Naive B cell (primary cell): Measurements from ENCODE around the gene GABRA5. TPM values are rescaled to one million over a fixed set of nuclear protein-coding genes. Genes with fewer than 3 reads are reported as not detected.

ENCODE experiments used
- ATAC-seq, 2 donors: fragments of 150-1000 bp; cut with Tn5 transposase; 2 replicates each; pipeline ENCODE4 v1.10.0; 2021; ENCODE audit warnings: low read depth in 2 of 2, mild to moderate bottlenecking in 2 of 2, moderate library complexity in 2 of 2
- DNase-seq: peaks from one replicate; pipeline ENCODE4 v3.0.0; 2022
- H3K27ac Mint-ChIP-seq, 6 donors: one replicate each; pipeline ENCODE4 v1.8.0; 2020 to 2022; ENCODE audit warnings: mild to moderate bottlenecking in 6 of 6, mixed read lengths in 6 of 6, moderate library complexity in 5 of 6, inconsistent platforms in 2 of 6
- H3K27me3 Mint-ChIP-seq, 3 donors: one replicate each; pipeline ENCODE4 v1.8.0; 2021 to 2022; ENCODE audit warnings: mixed read lengths in 3 of 3, mild to moderate bottlenecking in 1 of 3
- H3K36me3 Mint-ChIP-seq, 2 donors: one replicate each; pipeline ENCODE4 v1.8.0; 2020 to 2022; ENCODE audit warnings: mixed read lengths in 2 of 2, inconsistent platforms in 1 of 2, mild to moderate bottlenecking in 1 of 2
- H3K4me1 Mint-ChIP-seq, 3 donors: one replicate each; pipeline ENCODE4 v1.8.0; 2020 to 2022; ENCODE audit warnings: mixed read lengths in 3 of 3, inconsistent platforms in 1 of 3, mild to moderate bottlenecking in 1 of 3, moderate library complexity in 1 of 3
- H3K4me3 Mint-ChIP-seq, 8 donors: one replicate each; pipeline ENCODE4 v1.8.0; 2020 to 2022; ENCODE audit warnings: mild to moderate bottlenecking in 8 of 8, mixed read lengths in 8 of 8, moderate library complexity in 8 of 8, inconsistent platforms in 2 of 8
- H3K9me3 Mint-ChIP-seq, 7 donors: one replicate each; pipeline ENCODE4 v1.8.0; 2020 to 2022; ENCODE audit warnings: mixed read lengths in 7 of 7, mild to moderate bottlenecking in 5 of 7, inconsistent platforms in 2 of 7, moderate library complexity in 1 of 7
- polyA plus RNA-seq, 6 donors: library from polyadenylated mRNA; unstranded; fragments of 300-500 nt; fragmentation: Illumina TruSeq; gene quantifications; one replicate each; pipeline ENCODE4 v1.2.3, GENCODE V29; 2021; ENCODE audit warnings: low read depth in 6 of 6

The GABRA5 gene
- polyA plus RNA-seq, 6 donors from 2014 or later = not detected

DNA sequence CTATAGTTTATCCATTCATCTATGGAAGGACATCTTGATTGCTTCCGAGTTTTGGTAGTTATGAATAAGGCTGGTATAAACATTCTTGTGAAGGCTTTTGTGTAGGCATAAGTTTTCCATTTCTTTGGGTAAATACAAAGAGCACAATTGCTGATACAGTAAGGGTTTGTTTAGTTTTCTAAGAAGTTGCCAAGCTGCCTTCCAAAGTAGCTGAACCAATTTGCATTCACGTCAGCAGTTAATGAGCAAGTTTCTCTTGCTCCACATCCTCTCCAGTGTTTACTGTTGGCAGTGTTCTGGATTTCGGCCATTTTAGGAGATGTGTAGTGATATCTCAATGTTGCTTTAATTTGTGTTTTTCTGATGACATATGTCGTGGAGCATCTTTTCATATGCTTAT, 34.2 kb downstream of the GABRA5 start:
- H3K4me1 Mint-ChIP-seq = no peaks in the 10 kb centered on the region
- peak overlapping the region in 1 of 6 donors; percentile 55 for H3K27ac Mint-ChIP-seq
- peaks cover 4 to 12% of the 10 kb centered on the region in 2 donors for H3K36me3 Mint-ChIP-seq
- ATAC-seq = no peak
- H3K9me3 Mint-ChIP-seq = peaks cover 22 to 76% (median 32%) of the 10 kb centered on the region in 7 donors
- peaks cover 0 to 4% (median 0%) of the 10 kb centered on the region in 3 donors for H3K27me3 Mint-ChIP-seq
- no peak overlapping the region for H3K4me3 Mint-ChIP-seq
- DNase-seq = no peak

DNA sequence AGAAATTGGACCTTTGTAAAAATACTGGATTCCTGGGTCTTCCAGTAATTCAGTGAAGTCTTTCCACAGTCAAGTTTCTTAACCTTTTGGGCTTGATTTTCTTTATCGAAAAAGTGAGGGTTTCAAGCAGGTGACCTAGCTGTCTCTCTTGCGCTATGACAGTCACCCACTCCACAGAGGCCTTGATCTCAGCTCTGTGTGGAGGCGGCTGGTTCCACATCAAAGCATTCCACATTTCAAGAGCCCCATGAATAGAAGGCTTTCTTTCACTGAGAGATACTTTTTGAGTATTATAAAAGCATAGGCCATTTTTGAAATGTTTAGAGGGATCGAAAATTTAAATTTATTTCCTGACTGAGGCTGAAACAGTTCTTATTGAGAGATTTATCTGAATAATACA, 43.9 kb downstream of the GABRA5 start:
- Mint-ChIP-seq H3K9me3 (peaks cover 5 to 18% (median 9%) of the 10 kb centered on the region in 7 donors), H3K36me3 (peaks cover 0 to 7% of the 10 kb centered on the region in 2 donors), H3K4me3 (peak overlapping the region in 1 of 8 donors; percentile 33), H3K27me3 (no peaks in the 10 kb centered on the region), H3K4me1 (no peaks in the 10 kb centered on the region), H3K27ac (no peak overlapping the region)
- ATAC-seq (no peak), DNase-seq (no peak)

DNA sequence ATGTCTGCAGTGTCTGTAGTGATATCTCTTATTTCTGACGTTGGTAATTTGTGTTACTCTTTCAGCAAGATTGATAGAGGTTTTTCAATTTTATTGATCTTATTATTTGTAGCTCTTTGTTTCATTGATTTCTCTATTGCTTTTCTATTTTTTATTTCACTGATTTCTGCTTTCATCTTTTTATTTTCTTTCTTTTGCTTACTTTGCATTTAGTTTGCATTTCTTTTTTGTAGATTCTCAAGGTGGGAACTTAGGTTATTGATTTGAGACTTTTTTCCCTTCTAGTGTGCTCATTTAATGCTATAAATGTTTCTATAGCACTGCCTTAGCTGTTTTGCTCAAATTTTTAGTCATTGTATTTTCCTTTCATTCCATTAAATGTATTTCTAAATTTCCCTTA, 54.6 kb downstream of the GABRA5 start:
- Mint-ChIP-seq H3K27me3 (no peaks in the 10 kb centered on the region), H3K9me3 (peaks cover 0 to 11% (median 7%) of the 10 kb centered on the region in 7 donors), H3K4me3 (no peak overlapping the region), H3K4me1 (no peaks in the 10 kb centered on the region), H3K27ac (no peak overlapping the region), H3K36me3 (no peaks in the 10 kb centered on the region)
- DNase-seq (no peak), ATAC-seq (no peak)

DNA sequence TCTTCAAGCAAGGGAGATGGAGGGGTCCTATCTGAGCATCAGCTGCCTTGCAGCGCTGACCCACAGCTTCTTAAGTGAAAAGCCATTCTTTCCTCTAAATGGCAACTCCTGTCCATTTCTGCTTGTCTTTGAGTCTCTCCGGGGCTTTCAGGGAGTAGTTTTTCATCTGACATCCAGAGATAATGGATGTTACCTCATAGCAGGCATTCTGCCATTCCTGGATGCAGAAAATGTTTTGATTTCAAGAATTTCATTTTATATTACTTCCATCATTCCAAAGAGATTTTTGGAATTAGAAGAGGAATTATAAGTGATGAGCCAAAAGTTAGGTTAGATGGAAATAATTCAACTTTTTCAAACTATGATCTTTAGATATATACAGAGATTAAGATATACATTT, 59.2 kb downstream of the GABRA5 start:
- H3K27ac Mint-ChIP-seq = no peak overlapping the region

DNA sequence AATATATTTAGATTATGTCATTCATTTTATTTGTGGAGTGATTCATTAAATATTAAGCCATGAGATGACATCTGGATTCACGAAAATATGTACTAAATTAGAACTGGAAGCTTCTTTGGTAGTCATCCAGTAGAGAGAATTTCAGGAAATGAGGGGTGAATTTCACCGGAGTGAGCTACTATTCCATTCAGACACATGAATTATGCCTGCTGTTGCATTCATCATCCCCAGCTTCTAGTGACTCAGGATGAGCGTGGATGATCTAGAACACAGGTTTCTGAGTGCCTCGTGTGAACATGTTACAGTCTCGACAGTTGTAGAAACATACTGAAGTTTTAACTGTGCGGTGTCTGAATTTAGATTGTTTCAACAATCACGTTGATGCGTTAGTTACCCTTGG, 61.2 kb downstream of the GABRA5 start:
- Mint-ChIP-seq H3K27ac (no peak overlapping the region), H3K9me3 (peaks cover 0 to 18% (median 2%) of the 10 kb centered on the region in 7 donors), H3K27me3 (no peaks in the 10 kb centered on the region), H3K36me3 (no peaks in the 10 kb centered on the region), H3K4me1 (no peaks in the 10 kb centered on the region), H3K4me3 (no peak overlapping the region)
- DNase-seq (no peak), ATAC-seq (no peak)

More for the DNA sequence above, 59.2 kb downstream of the GABRA5 start:
- H3K36me3 Mint-ChIP-seq = no peaks in the 10 kb centered on the region
- no peak for ATAC-seq
- no peak overlapping the region for H3K4me3 Mint-ChIP-seq
- H3K4me1 Mint-ChIP-seq = no peaks in the 10 kb centered on the region
- peaks cover 0 to 11% (median 0%) of the 10 kb centered on the region in 7 donors for H3K9me3 Mint-ChIP-seq
- no peak for DNase-seq
- no peaks in the 10 kb centered on the region for H3K27me3 Mint-ChIP-seq

DNA sequence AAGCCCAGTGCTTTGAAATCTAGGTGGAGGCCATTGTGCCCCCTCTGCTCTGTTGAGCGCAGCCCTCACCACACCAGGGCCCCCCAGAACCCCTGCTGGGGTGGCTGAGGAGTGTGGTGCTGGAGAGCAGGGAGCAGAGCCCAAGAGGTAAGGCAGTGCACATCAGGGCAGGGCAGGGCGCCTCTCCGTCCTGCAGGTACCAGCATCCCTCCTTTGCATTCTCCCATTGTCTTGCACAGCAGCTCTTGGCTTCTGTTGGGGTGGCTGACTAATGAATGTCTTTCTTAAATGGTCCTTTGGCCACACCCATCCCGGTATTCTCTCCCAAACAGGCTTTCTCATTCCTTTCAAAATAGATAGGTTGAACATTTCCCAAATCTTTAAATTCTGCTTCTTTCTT, 62.7 kb downstream of the GABRA5 start:
- ATAC-seq (no peak), DNase-seq (no peak)
- Mint-ChIP-seq H3K27ac (peak overlapping the region in 1 of 6 donors; percentile 36), H3K9me3 (peaks cover 0 to 20% (median 3%) of the 10 kb centered on the region in 7 donors), H3K36me3 (no peaks in the 10 kb centered on the region), H3K4me1 (no peaks in the 10 kb centered on the region), H3K27me3 (no peaks in the 10 kb centered on the region), H3K4me3 (no peak overlapping the region)

DNA sequence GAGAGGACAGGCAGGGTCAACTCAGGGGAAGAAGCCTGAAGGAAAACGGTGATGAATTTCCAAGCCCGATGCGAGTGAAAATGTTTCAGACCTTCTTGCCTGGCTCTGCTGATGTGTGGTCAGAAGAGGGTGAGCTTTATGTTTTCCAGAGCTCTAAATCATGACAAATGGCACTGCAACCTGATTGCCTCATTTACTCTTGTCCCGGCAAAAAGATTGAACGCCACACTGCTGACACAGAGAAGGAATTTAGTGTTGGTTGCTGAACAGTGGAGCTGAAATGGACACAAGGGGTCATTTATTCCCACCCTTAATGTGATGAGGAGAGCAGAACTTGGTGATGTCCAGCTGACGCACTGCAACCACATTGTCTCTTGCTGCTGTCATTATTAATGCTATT, 68.0 kb downstream of the GABRA5 start:
- DNase-seq (no peak), ATAC-seq (no peak)

DNA sequence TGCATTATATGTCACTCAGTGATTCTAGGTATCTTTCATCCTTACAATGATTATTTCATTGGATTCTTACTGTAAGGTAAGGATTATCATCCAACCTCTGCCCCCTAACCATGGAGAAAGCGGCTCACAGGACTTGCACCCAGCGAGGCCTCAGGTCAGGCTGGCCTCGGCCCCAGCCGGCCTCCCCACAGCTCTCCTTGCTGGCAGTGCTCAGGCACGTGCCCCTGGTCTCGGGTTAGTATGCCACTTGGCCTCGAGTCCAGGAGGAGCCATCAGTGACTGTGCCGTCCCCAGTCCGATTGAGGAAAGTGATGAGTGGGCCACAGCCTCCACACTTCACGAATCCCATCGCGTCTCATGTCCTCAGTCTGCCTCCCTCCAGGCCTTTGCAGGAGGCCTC, 68.5 kb downstream of the GABRA5 start:
- DNase-seq = no peak
- Mint-ChIP-seq H3K4me1 (no peaks in the 10 kb centered on the region), H3K4me3 (peak overlapping the region in 1 of 8 donors; percentile 9), H3K36me3 (no peaks in the 10 kb centered on the region), H3K27me3 (no peaks in the 10 kb centered on the region), H3K27ac (no peak overlapping the region), H3K9me3 (peaks cover 0 to 22% (median 3%) of the 10 kb centered on the region in 7 donors)
- ATAC-seq = no peak

More for the DNA sequence above, 68.0 kb downstream of the GABRA5 start:
- no peak overlapping the region for H3K4me3 Mint-ChIP-seq
- H3K27me3 Mint-ChIP-seq = no peaks in the 10 kb centered on the region
- H3K4me1 Mint-ChIP-seq = no peaks in the 10 kb centered on the region
- H3K36me3 Mint-ChIP-seq = no peaks in the 10 kb centered on the region
- H3K9me3 Mint-ChIP-seq = peaks cover 0 to 26% (median 3%) of the 10 kb centered on the region in 7 donors
- H3K27ac Mint-ChIP-seq = no peak overlapping the region

DNA sequence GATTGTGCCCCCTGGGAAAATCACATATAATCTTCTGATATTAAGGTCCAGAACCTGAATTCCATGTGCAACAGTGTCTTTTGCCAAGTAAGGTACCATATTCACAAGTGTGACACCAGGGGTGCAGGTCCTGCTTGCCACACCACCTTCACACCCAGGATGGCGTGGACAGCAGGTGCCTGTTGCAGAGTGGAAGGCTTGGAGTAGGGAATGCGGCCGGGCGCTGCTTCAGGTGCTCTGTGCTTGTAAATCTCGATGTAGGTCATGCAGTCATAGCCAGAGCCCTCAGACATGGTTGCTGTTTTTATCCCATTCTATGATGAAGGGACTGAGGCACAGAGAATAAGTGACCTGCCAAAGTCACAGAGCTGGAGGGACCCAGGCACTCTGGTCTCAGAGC, 69.6 kb downstream of the GABRA5 start:
- no peaks in the 10 kb centered on the region for H3K27me3 Mint-ChIP-seq
- ATAC-seq (no peak), DNase-seq (no peak)
- peak overlapping the region in 1 of 6 donors; percentile 47 for H3K27ac Mint-ChIP-seq
- no peak overlapping the region for H3K4me3 Mint-ChIP-seq
- peaks cover 0 to 20% (median 3%) of the 10 kb centered on the region in 7 donors for H3K9me3 Mint-ChIP-seq
- H3K4me1 Mint-ChIP-seq = no peaks in the 10 kb centered on the region
- H3K36me3 Mint-ChIP-seq = no peaks in the 10 kb centered on the region

DNA sequence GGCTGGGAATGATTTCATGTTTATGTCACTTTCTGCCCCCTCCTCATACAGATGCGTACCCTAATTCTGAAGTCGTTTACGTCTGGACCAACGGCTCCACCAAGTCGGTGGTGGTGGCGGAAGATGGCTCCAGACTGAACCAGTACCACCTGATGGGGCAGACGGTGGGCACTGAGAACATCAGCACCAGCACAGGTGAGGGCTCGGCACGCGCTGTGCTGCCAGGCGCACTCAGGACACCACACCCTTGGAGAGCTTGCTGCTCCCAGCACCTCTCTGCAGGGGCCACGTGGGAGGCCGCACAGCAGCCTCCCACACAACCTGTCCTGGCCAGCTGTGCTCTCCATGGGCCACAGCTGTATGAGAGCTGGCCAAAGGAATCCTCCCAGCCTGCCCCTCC, 70.3 kb downstream of the GABRA5 start:
- DNase-seq (no peak), ATAC-seq (no peak)
- no peaks in the 10 kb centered on the region for H3K4me1 Mint-ChIP-seq
- H3K36me3 Mint-ChIP-seq = no peaks in the 10 kb centered on the region
- no peak overlapping the region for H3K4me3 Mint-ChIP-seq
- H3K27ac Mint-ChIP-seq = no peak overlapping the region
- H3K27me3 Mint-ChIP-seq = no peaks in the 10 kb centered on the region
- H3K9me3 Mint-ChIP-seq = peaks cover 0 to 17% (median 2%) of the 10 kb centered on the region in 7 donors

DNA sequence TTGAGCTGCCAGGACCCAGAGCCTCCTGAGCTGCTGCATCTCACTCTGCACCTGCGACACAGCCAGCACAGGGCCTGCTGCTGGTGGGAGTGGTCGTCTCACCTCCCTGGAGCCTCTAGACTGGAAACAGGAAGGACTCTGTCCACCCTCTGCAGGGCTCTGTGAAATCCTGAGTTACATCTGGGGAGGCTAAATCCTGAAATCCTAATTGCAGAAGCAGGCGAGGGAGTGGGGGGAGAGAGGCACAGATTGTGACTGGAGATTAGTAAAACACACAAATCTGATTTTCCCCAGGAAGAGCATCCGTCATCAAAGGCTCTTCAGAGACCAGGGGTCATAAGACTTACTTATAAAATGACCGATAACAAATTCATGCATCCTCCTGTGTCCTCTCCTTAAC, 72.5 kb downstream of the GABRA5 start:
- no peaks in the 10 kb centered on the region for H3K36me3 Mint-ChIP-seq
- DNase-seq = no peak
- H3K4me1 Mint-ChIP-seq = no peaks in the 10 kb centered on the region
- ATAC-seq = no peak
- H3K27me3 Mint-ChIP-seq = no peaks in the 10 kb centered on the region
- no peak overlapping the region for H3K27ac Mint-ChIP-seq
- no peak overlapping the region for H3K4me3 Mint-ChIP-seq
- H3K9me3 Mint-ChIP-seq = peaks cover 0 to 9% (median 2%) of the 10 kb centered on the region in 7 donors

DNA sequence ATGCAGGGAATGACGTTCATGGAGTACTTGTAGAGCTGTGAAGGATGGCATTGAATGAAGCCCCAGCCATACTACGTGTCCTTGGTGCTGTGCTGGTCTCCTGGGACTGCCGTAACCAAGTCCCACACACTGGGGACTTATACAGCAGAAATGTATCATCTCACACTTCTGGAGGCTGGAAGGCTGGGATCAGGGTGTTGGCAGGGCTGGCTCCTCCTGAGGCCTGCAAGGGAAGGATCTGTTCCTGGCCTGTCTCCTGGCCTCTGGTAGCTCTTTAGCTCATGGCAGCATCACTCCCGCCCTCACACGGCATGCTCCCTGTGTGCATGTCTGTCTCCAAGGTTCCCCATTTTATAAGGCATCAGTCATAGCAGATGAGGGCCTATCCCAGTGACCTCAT, 74.6 kb downstream of the GABRA5 start:
- Mint-ChIP-seq H3K27me3 (no peaks in the 10 kb centered on the region), H3K9me3 (peaks cover 0 to 4% (median 0%) of the 10 kb centered on the region in 7 donors), H3K4me3 (no peak overlapping the region), H3K36me3 (no peaks in the 10 kb centered on the region), H3K4me1 (no peaks in the 10 kb centered on the region), H3K27ac (no peak overlapping the region)
- no peak for ATAC-seq
- DNase-seq = no peak

DNA sequence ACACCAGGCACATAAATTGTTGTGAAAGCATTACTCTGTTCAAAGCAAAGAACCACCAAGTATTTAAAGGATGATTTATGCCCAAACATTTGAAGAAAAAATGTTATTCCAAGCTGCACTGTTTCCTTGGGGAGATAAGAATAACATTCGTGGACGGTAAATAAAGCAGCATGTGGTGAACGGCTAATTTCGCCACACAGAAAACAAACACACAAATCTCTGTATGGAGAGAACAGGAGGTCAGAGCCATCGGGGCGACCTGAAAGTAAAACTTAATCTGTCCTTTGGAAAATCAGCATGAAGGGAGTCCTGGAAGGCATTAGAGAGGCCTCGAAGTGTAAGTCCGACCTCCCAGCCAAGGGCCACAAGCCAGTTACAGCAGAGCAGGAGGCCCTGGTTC, 77.0 kb downstream of the GABRA5 start:
- no peaks in the 10 kb centered on the region for H3K27me3 Mint-ChIP-seq
- ATAC-seq = no peak
- no peak overlapping the region for H3K4me3 Mint-ChIP-seq
- no peak for DNase-seq
- H3K36me3 Mint-ChIP-seq = no peaks in the 10 kb centered on the region
- no peaks in the 10 kb centered on the region for H3K4me1 Mint-ChIP-seq
- H3K27ac Mint-ChIP-seq = no peak overlapping the region
- H3K9me3 Mint-ChIP-seq = peaks cover 0 to 3% (median 0%) of the 10 kb centered on the region in 7 donors

DNA sequence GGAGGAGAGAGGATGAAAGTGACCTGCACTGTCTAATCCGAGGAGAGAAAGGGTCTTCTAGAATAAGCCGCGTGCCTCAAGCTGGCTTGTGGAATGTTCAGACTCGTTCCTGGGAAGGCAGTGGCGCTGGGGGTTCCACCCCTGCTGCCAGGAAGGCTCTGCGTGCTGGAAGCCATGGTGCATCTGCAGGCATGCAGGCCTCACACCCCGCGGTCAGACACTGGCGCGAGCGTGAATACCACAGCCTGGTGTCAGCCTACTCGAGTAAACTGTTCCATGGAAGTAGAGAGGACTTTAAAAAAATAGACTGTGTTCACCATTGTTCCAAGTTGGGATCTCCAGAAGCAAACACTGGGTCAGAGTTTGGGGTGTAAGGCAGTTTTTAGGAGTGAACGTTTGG, 78.2 kb downstream of the GABRA5 start:
- ATAC-seq = no peak
- DNase-seq = no peak
- Mint-ChIP-seq H3K4me3 (peak overlapping the region in 1 of 8 donors; percentile 26), H3K36me3 (no peaks in the 10 kb centered on the region), H3K4me1 (no peaks in the 10 kb centered on the region), H3K27ac (peak overlapping the region in 1 of 6 donors; percentile 30), H3K9me3 (peaks cover 0 to 2% (median 0%) of the 10 kb centered on the region in 7 donors), H3K27me3 (no peaks in the 10 kb centered on the region)

DNA sequence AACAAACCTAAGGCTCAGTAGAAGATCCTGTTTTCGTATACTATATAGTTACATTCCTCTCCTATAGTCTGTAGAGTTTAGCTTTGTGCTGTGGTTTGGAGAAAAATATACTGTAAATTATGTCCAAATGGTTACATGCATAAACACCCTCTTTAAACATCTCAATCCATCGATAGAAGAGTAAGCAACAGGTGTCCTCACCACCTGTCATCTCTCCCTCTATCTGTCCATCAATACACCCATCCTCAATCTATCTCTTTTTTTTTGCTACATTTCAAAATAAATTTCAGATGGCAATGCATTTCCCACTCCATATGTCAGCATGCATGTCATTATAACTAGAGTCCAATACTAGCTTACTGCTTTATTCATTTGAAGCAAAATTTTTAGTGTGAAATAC, 83.1 kb downstream of the GABRA5 start:
- DNase-seq (no peak), ATAC-seq (no peak)
- H3K27me3 Mint-ChIP-seq = no peaks in the 10 kb centered on the region
- no peak overlapping the region for H3K27ac Mint-ChIP-seq
- peaks cover 2 to 19% (median 7%) of the 10 kb centered on the region in 7 donors for H3K9me3 Mint-ChIP-seq
- H3K4me1 Mint-ChIP-seq = no peaks in the 10 kb centered on the region
- no peak overlapping the region for H3K4me3 Mint-ChIP-seq
- no peaks in the 10 kb centered on the region for H3K36me3 Mint-ChIP-seq
